ENCODE results near the gene ABCC6.

GRCh38 chr16:16196099-16196498 lies 27.2 kb downstream of the ABCC6 start:
- TF ChIP-seq CTCF (IDR thresholded peaks at IDR 0.05; ENCODE audit: low read depth, low read length) (no peak), POLR2A (IDR thresholded peaks at IDR 0.05; ENCODE audit: extremely low read depth, insufficient read length) (no peak)

Measured in NB4 (cell line).